ENCODE results near the gene PPP5C. TPM values are rescaled to one million over a fixed set of nuclear protein-coding genes. Genes with fewer than 3 reads are reported as not detected.
"Not testable (repeated sequence)": the region's sequence is repeated elsewhere in the genome, so short reads cannot be mapped to it uniquely, and the experiment has no call there.

Gene PPP5C
- polyA plus RNA-seq, 3 donors, result 101 to 122 (median 118) TPM

DNA sequence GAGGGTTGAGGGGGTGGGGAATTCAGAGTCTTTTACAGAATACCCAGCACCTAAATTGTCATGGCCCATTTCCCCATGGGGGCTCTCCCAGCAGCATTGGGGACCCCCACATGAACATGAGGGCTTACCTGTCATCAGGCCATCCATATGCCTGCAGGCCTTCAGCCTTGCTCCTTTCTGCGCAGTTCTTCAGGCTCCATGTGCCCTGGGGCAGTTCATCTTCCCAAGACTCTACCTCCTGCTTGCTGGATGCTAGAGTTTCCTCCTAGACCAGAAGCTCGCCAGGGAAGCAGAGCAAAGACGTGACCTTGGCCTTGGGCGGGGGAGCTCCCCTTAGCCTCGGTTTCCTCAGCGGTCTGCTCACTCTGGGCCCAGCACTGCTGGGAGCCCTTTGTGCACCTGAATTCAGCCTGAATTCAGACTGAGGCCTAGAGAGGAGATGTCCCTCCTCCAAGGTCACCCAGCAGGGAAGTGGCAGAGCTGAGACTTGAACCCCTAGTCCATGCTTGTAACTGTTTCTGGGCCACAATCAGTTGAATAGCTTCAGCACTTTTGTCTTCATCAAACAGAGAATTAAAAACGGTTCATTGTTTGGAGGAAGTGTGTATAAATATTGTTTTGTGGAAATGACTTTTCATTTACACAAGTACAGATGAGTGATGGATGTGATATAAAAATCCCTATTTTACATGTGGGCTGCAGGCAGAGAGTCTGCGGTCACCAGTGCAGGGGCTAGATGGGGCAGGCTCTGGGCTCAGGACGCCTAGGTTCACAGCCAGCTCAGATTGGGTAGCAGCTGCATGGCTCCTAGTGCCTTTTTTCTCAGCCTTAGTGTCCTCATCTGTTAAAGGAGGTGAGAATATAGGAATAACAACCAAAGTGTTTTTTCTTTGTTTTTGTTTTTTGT is 9.5 kb downstream of the PPP5C start:
- DNase-seq, result no peak

DNA sequence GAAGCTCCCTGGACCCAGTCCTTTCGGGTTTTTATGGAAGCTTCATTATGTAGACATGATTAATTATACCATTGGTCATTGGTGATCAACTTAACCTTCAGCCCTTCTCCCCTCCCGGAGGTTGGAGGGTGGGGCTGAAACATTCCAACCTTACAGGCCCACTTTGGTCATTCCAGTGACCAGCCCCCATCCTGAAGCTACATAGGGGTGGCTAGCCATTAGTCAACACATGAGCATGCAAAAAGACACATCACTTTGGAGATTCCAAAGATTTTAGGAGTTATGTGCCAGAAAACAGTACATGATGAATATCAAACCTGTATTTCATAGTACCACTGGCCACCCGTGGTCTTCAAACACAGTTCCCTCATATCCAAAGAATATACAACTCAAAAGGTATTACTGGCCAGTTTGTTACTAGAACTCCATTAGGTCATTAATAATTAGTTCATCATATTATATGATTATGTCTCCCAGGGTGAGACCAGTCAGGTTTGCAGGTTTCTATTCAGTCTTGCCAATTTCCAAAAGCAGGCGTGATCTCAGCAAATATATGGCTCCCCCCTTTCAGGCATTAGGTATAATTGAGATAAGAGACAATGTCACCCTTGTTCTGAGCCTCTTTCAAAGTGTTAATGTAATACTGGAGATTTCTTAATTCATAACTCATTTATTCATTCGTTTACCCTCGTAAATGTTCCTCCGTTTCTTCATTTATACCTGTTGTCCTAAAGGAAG is 11.1 kb downstream of the PPP5C start:
- DNase-seq, result no peak

DNA sequence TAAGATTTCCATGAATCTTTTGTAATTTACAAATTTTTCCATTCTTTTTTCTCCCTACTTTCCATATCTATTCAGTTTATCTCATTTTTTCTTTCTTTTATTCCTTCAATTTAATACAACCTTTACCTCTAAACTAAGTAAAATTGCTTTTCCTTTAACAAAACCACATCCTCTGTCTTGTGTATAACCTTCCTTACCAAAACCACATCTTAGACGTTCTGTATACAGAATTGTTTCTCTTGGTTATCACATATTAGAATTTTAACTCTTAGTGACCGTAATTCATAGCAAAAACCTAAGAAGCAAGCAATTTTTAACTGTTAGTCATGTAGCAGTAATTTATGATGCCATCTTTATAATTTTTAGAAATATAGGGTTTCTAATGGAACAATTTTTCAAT is 15.0 kb downstream of the PPP5C start:
- DNase-seq, result no peak

DNA sequence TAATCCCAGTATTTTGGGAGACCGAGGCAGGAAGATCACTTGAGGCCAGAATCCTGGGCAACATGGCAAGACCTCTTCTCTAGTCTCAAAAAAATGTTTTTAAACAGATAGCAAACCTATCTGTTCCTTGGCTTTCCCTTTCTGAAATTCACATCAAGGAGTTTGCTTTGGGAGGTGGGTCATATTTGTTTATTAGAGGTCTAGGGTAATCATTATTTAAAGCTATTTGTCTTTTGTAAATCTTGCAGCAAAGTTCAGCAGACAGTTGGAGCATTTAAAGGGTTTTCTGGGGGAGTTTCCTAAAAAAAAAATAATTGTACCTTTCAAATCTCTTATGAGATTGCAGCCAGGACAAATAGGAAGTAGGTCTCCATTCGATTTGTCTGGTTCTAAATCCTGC is 17.5 kb downstream of the PPP5C start:
- DNase-seq, result no peak

DNA sequence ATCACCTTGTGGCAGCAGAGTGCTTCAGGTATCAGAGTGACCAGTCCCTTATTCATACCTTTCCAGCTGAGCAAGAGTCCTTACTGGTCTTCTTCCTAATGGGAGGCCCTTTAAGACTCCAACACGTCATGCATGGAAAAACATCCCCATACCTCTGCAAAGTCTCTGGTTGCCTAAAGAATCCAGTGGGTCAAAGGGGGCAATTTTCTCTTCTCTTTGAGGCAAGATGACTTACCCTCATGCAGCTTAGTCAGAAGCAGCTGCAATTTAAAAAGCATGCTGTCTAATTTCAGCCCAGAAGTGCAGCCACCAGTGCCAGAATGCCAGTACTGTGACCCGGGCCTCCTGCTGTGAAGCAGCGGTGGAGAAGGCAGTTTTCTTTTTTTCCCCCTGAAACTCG is 18.7 kb downstream of the PPP5C start:
- no peak for DNase-seq

DNA sequence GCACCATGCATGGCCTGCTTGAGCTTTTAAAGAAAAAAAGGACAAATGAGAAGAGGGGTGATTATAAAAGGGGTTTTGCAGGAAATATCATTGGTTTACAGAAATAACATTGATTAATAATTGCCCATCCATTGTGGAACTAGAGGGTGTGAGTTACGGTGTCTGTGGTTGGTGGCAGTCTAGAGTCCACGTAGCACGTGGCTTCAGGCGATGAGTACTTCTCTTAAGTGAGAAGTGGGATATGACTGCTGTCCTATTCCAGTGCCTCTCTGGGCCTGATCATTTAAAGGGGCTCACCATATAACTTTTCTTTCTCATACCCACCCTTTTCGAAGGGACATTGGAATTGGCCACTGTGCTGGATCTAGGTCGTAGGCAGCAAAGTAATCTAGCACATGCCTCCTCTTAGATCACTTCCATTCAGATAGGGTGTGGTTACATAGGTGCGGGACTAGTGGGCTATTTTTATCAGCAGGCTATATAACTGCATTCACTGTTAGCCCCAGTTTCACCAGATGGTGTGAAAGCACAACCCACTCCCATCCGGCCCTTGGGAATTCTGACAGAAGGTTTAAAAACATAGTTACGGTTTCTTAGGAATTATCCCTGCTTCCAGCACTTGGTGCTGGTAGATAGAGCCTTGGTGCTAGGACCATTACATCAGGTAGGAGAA is 19.9 kb downstream of the PPP5C start:
- no peak for DNase-seq

DNA sequence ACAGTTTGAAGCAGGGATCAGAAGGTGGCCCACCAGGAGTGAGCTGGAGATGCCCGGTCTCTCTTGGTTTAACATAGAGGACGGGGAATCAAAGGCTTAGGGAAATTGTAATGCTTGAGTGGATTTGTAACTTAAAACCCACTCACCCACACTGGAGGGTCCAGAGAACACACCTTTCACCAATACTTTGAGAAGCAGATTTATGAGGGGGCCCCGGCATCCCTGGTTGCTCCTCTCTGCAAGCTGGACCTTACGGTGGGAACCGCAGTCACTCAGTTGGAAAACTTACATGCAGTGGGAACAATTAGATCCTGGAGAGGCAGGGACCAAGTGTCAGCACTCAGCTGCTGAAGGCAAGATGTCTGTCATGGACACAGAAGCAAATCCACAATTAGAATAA is 20.5 kb downstream of the PPP5C start:
- DNase-seq, result peak; percentile 69

DNA sequence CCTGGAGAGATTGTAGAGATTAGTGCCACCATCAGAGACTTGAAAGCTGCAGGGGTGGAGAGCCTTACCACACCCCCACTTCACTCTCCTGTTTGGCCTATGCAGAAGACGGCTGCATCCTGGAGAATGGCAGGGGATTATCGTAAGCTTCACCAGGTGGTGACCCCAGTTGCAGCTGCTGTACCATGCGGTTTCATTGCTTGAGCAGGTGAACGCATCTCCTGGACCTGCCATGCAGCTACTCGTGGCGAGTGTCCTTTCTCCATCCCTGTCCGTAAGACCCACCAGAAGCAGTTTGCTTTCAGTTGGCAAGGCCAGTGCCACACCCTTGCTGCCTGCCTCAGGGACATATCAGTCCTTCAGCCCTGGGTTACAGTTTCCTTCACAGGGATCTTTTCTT is 21.2 kb downstream of the PPP5C start:
- DNase-seq, result no peak

DNA sequence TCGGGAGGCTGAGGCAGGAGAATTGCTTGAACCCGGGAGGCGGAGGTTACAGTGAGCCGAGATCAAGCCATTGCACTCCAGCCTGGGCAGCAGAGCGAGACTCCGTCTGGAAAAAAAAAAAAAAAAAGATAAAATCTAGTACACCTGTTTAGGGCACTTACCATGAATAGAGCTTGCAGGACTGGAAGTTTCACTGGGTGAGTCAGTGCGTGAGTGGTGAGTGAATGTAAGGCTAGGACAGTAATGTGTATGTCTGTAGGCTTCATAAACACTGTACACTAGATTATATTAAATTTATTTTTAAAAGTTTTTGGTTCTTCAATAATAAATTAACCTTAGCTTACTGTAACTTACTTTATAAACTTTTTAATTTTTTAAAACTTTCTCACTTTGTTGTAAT is 22.9 kb downstream of the PPP5C start:
- no peak for DNase-seq

DNA sequence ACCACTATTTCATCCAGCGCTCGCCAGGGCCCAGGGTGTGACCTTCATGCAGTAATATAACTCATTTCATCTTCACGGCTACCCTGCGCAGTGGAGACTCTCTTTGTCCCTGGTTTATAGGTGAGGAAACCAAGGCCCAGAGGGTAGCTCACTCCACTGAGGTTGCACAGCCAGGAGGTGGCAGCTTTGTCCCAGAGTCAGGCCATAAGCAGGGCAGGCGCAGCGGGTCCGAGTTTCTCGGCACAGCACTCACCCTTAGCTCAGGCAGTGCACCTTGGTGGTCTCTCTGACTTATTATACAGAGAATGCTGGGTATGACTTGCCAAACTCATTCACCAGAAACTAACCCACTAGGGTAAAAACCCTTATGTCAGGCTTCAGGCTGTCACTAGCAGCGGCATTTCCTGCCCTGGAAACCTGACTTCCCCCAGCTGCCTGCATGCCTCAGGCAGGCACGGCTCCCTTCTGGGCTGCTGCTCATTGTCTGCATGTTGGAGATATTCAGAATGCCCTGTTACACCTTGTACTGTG is 24.5 kb downstream of the PPP5C start:
- no peak for DNase-seq

DNA sequence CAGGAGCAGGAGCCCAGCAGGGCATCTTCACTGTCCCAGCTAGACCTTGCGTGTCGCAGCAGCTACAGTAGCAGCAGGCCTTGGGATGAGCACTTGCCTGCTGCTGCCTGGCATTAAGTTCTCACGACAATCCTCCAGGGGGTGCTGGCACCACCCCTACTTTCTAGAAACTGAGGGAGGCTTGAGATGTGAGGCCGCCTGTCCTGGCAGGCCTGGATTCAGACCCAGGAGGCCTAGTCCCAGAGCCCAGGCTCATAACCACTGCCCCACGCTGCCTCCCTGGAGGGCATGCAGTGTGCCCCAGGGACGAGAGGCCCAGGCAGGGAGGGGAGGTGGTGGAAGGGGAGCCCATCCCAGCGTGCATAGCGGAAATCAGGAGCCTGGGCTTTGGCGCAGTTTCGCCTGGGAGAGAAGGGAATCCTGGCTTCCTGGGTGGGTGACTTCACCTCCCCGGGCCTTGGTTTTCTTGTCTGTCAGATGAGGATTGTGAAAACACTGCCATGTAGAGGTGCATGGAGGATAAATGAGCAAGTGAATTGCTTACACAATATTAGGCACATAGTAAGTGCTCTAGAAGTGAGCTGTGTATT is 26.1 kb downstream of the PPP5C start:
- DNase-seq, result no peak

DNA sequence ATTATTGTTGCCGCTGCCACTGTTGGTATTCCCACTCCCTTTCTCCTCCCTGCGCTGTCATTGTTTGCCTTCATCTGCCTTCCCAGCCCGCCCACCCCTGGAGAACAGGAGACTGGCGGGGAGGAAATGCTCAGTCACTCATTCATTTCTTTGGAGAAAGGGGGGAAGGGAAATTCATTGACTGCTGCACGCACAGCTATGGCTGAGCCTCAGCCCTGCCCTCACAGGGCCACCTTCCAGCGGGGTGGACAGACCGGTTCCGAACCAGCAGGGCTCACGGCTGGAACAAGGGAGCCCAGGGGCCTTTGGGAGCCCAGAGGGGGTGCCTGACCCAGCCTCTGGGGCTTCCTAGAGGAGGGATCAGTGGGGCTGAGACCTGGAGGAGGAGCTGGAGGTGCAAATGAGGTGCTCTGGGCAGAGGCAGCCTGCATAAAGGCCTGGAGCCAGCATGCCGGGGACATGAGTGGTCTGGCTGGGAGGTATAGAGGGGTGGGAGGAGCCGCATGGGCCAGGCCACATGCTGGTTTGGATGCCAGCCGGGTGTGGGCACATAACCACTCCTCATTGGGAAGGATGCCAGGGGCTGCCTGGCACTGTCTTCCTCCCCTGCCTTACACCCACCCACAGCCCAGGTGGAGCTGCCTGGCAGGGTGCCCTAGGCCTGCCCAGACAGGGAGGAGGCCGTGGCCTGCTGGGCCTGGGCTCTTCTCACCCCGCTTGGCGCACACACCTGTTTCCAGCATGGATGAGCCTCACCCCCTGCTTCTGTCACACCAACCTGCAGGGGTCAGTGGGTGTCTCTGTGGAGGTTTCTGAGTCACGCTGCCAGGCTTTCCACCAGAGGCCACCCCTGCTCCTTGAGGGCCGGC is 26.8 kb downstream of the PPP5C start:
- DNase-seq, result peak; percentile 39

DNA sequence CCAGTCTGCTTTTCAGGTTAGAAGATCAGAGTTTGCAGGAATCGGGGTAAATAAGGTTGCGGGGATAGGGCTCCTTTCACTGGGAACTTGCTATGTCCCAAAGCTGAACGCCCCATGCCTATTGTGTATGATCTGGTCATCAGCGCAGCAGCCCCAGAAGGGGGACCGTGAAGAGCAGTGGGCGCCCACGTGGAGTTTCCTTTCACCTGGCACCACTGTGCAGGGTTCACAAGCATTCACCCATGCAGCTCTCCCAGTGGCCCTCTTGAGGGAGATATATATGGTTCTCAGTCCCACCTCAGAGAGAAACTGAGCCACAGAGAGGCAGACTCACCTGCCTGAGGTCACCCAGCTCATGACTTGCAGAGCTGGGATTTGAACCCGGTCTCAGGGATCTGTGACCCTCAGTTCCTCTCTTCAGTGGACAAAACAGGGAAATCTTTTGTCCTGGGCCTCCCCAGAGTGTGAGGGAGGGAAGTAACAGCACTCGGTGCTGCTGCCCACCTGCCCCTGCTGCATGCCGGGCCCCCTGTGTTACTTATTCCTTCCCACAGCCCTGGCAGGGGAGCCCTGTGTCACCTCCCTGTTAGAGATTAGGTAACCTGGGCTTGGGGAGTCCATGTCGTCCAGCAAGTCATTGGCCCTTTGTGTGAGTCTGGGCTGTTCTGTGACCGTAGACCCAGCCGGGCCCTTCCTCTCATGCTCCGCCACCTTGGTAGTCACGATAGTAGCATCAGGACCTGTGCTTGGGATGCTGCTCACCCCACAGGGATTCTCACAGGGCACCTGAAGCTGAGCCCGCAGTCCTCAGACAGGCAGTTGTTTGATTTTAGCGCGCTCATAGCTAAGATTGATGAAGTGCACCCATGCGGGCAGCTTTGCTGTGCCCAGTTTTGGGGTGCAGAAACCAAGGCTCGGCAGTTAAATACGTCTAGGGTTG is 27.9 kb downstream of the PPP5C start:
- no peak for DNase-seq

DNA sequence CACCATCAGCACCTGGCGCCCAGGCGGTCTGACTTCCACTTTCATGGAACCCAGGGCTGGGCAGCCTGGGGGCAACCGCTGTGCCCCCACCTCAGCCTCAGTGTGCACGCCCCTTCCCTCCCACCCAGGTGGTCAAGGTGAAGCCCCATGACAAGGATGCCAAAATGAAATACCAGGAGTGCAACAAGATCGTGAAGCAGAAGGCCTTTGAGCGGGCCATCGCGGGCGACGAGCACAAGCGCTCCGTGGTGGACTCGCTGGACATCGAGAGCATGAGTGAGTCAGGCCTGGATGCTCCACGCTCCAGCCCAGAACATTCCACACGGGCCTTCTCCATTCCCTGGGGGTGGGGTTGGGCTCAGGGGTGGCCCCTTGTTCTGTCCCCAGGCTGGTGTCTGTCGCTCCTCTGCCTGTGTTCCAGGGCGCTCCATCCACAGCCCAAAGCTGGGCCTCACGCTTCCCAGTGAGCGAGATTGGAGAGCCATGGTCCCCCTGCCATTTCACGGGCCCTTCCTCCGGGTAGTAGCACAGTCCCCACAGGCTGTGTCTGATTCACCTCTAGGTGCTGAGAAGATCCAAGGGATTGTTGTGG is 28.7 kb downstream of the PPP5C start:
- not testable (repeated sequence) for DNase-seq

DNA sequence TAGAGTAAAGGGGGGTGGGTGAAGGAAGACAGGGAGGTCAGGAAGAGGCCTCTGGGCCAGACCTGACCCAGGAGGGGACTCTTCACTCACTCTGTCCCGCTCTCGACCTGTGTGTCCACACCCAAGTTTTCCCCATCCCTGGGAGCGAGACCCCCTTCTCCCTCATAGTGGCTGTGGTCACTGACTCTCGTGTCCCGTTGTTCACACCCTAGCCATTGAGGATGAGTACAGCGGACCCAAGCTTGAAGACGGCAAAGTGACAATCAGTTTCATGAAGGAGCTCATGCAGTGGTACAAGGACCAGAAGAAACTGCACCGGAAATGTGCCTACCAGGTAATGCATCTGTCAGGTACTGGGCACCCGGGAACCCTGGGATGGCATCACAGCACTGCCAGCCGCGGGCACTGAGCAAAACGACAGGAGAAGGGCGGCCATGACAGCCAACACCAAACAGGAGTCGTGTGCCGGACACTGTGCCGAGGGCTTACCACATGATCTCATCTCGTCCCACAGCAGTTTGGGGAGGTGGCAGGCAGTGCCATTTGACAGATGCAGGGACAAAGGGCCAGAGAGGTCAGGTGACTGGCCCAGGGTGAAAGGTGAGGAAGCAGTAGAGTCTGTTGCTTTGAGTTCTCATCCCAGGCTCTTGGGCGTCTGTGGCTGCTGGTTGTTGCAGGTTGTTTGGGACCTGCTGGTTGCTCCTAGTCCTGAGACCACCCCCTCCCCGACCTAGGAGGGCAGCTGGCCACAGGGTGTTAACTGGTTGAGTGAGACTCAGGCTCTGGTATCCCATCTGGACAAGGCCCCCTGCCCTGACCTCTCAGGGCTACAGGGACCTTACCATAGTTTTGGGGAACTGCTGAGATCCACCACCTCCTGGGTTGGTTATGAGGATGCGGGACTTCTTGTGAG is 29.6 kb downstream of the PPP5C start:
- no peak for DNase-seq

DNA sequence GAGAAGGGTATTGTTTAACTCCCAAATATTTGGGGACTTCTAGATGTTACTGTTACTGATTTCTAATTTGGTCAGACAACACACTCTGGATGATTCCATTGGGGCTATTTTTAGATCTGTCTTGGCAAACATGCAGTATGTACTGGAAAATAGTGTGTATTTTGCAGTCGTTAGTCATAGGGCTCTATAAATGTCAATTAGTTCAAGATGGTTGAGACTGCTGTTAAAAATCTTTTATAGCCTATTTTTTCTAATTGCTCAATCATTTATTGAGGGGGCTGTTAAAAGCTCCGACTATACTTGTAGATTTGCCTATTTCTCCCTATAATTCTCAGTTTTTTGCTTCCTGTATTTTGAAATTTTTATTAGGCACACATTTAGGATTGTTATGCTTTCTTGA is 31.4 kb downstream of the PPP5C start:
- DNase-seq, result no peak

DNA sequence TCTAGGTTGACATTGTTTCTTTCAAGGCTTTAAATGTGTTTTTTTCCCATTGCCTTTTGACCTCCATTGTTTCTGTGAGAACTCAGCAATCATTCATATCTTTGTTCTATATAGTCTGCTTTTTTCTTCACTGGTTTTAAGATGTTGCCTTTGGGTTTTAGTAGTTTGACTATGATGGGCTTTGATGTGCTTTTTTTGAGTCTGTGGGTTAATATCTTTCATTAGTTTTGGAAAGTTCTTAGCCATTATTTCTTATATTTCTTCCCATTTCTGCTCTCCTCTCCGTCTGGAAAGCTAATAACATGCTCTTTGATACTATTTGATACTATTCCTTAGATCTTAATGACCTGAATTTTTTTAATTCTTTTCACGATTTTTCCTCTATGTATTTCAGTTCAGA is 33.8 kb downstream of the PPP5C start:
- DNase-seq, result no peak

DNA sequence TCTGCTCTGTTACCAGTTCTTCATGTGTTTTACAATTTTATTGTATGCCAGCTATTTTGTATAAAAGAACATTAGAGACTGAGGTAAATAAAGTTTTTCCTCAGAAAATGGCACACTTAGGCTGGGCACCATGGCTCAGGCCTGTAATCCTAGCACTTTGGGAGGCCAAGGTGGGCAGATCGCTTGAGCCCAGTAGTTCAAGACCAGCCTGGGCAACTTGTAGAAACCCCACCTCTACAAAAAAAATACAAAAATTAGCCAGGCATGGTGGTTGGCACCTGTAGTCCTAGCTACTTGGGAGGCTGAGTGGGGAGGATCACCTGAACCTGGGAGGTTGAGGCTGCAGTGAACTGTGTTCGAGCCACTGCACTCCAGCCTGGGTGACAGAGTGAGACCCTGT is 34.5 kb downstream of the PPP5C start:
- no peak for DNase-seq
